GM23248 (cell line): ENCODE data around the gene PTCD2. TPM values are rescaled to one million over a fixed set of nuclear protein-coding genes. Genes with fewer than 3 reads are reported as not detected.

Experiments
- DNase-seq: peaks from one replicate; pipeline ENCODE4 v3.0.0-alpha.2; 2015
- H2AFZ ChIP-seq: fragments of 200-600 bp; sonication (generic); 2 replicates; pipeline ENCODE4 v1.6.1; 2016; ENCODE audit warnings: antibody characterized with exemption
- H3F3A ChIP-seq: fragments of 200-600 bp; sonication (generic); 2 replicates; pipeline ENCODE4 v1.6.1; 2016; ENCODE audit warnings: mild to moderate bottlenecking, antibody characterized with exemption, mixed run types; ENCODE audit not compliant: insufficient read depth
- H3K27ac ChIP-seq: fragments of 200-600 bp; sonication (generic); 2 replicates; pipeline ENCODE4 v1.5.1; 2016; ENCODE audit warnings: mild to moderate bottlenecking
- H3K27me3 ChIP-seq: fragments of 200-600 bp; sonication (generic); replicated peaks from 2 replicates; pipeline ENCODE4 v1.6.1; 2016; ENCODE audit warnings: mild to moderate bottlenecking; ENCODE audit not compliant: insufficient read depth
- H3K36me3 ChIP-seq: fragments of 200-600 bp; sonication (generic); 2 replicates; pipeline ENCODE4 v1.6.1; 2016; ENCODE audit warnings: low read depth, mild to moderate bottlenecking
- H3K4me1 ChIP-seq: fragments of 200-600 bp; sonication (generic); 2 replicates; pipeline ENCODE4 v1.6.1; 2016; ENCODE audit warnings: mild to moderate bottlenecking; ENCODE audit not compliant: insufficient read depth
- H3K4me2 ChIP-seq: fragments of 200-600 bp; sonication (generic); one replicate; pipeline ENCODE4 v1.6.1; 2016; ENCODE audit warnings: mild to moderate bottlenecking; ENCODE audit not compliant: unreplicated experiment
- H3K4me3 ChIP-seq: fragments of 200-600 bp; sonication (generic); 2 replicates; pipeline ENCODE4 v1.5.1; 2016; ENCODE audit warnings: mild to moderate bottlenecking
- H3K79me2 ChIP-seq: fragments of 200-600 bp; sonication (generic); 2 replicates; pipeline ENCODE4 v1.6.1; 2016; ENCODE audit warnings: mild to moderate bottlenecking; ENCODE audit not compliant: insufficient read depth
- H3K9ac ChIP-seq: fragments of 200-600 bp; sonication (generic); 2 replicates; pipeline ENCODE4 v1.6.1; 2016; ENCODE audit warnings: mild to moderate bottlenecking
- H3K9me2 ChIP-seq: fragments of 200-600 bp; sonication (generic); 2 replicates; pipeline ENCODE4 v1.6.1; 2016; ENCODE audit warnings: mixed run types, mild to moderate bottlenecking, moderate library complexity; ENCODE audit not compliant: insufficient read depth
- H3K9me3 ChIP-seq: fragments of 200-600 bp; sonication (generic); one replicate; pipeline ENCODE4 v1.6.1; 2017; ENCODE audit warnings: low read depth
- H4K20me1 ChIP-seq: fragments of 200-600 bp; sonication (generic); 2 replicates; pipeline ENCODE4 v1.6.0; 2016; ENCODE audit not compliant: insufficient read depth
- EZH2 ChIP-seq: fragments of 200-600 bp; sonication (generic); IDR thresholded peaks from 2 replicates; pipeline ENCODE4 v1.6.1; 2018; ENCODE audit warnings: antibody characterized with exemption, mild to moderate bottlenecking; ENCODE audit not compliant: insufficient read depth, poor library complexity, severe bottlenecking
- EZH2phosphoT487 ChIP-seq: fragments of 200-600 bp; sonication (generic); IDR thresholded peaks from 2 replicates; pipeline ENCODE4 v1.6.1; 2018; ENCODE audit warnings: antibody characterized with exemption, moderate library complexity, mild to moderate bottlenecking, low read depth; ENCODE audit not compliant: insufficient read depth
- WGBS, 2 experiments: methylation state at CpG; one replicate each; pipeline ENCODE4 v1.1.6; 2015 to 2017; ENCODE audit warnings: low lambda C conversion rate in 2 of 2, low coverage in 1 of 2; ENCODE audit errors: missing lambda C conversion rate in 2 of 2; 5-methylcytosine and 5-hydroxymethylcytosine counted together
- in situ Hi-C: fragments of 300-500 bp; cut with MboI; formaldehyde crosslinking; loops from 2 replicates; pipeline ENCODE4 v1.15.0; 2020
- polyA plus RNA-seq: library from polyadenylated mRNA; unstranded; fragments of >200 nt; fragmentation: Nextera tagmentation; extraction: Ambion mirVana; gene quantifications from 2 replicates; pipeline ENCODE4 v1.2.1, GENCODE V29; 2016
- total RNA-seq: library from RNA; depleted of rRNA; stranded (reverse); fragments of >200 nt; shearing (Covaris generic); gene quantifications from 2 replicates; pipeline ENCODE4 v1.2.3, GENCODE V29; 2014

The PTCD2 gene
- total and polyA plus RNA-seq, 2 experiments from 2014 or later: 11.1 to 15.5 TPM

DNA sequence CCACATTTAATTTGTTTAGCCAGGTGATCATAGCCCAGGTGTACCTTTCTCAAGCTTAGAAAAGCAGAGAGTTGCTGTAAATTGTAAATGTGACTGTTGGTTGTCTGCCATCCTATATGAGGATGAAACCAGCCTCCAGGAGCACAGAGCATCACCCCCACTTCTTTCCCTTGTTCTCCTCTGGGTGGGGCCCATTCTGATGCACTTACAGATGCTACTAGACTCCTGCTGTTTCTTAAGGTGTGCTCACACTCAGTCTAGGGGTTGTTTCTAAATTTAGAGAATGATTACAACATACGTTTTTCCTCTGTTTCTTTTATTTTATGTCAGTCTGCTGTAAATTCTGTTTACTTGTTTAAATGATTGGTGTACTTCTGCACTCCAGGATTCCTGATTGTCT is 10.5 kb downstream of the PTCD2 start:
- Histone ChIP-seq H4K20me1 (no peaks in the 10 kb centered on the region), H3F3A (peaks cover 16% of the 10 kb centered on the region), H3K9me3 (no peaks in the 10 kb centered on the region), H3K27me3 (no peaks in the 10 kb centered on the region), H3K27ac (no peak overlapping the region), H3K9me2 (no peaks in the 10 kb centered on the region), H3K79me2 (no peaks in the 10 kb centered on the region), H3K4me3 (no peak overlapping the region), H3K9ac (no peak overlapping the region), H2AFZ (no peak overlapping the region), H3K4me1 (peaks cover 22% of the 10 kb centered on the region), H3K36me3 (peaks cover 40% of the 10 kb centered on the region), H3K4me2 (no peak overlapping the region)
- 78 to 90% methylated on average over 1 of the region's 1 CpG for WGBS, 2 experiments
- DNase-seq: no peak
- in situ Hi-C loops: no loop called here
- TF ChIP-seq EZH2phosphoT487 (no peak), EZH2 (no peak)

DNA sequence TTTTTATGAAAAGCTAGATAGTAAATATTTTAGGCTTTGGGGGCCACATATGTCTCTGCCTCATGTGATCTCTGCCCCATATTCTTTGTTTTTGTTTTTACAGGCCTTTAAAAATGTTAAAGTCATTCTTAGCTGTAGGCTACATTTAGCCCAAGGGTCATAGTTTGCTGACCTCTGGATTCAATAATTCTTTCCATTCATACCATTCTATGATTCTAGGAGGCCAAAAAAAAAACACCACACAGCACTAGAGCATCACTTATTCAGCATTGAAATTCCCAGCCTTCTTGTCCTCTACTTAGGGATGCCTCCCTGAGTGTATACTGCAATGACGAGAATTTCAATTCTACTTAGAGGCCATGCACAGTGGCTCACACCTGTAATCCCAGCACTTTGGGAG is 17.0 kb downstream of the PTCD2 start:
- TF ChIP-seq EZH2phosphoT487: no peak
- no peak for TF ChIP-seq EZH2
- Histone ChIP-seq H3K27ac (no peak overlapping the region), H3K4me2 (no peak overlapping the region), H3K4me3 (no peak overlapping the region), H3K9me3 (no peaks in the 10 kb centered on the region), H2AFZ (no peak overlapping the region), H3K9me2 (no peaks in the 10 kb centered on the region), H3K9ac (no peak overlapping the region), H4K20me1 (no peaks in the 10 kb centered on the region), H3K27me3 (no peaks in the 10 kb centered on the region), H3F3A (no peaks in the 10 kb centered on the region), H3K36me3 (peaks cover 31% of the 10 kb centered on the region), H3K79me2 (no peaks in the 10 kb centered on the region), H3K4me1 (no peaks in the 10 kb centered on the region)
- WGBS, 2 experiments: 95 to 100% methylated on average over 1 of the region's 1 CpG
- in situ Hi-C loops: no loop called here
- no peak for DNase-seq

DNA sequence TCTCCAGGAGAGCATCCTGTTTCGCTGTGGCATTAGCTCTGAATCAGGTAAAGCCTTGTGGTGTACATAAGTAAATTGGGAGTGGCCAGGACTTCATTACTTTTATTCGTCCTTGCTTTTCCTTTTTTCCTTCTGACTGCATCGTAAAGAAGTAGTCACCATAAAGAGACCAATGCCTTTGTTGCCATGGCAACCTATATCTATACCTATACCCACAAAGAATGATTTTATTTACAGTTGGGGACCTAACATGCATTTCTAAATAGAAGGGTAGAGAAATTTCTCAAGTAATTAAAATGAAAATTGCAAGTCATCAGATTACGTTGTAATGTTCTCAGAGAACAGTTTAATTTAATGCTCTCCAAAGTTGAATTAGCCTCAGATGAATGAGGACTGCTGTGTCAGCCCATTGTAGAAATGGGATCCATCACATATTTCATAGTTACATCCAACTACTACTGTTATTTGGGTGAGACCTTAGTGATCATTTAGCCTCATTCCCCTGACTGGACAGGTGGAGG is 18.6 kb downstream of the PTCD2 start:
- no peaks in the 10 kb centered on the region for H3K9me2 ChIP-seq
- no peaks in the 10 kb centered on the region for H3K9me3 ChIP-seq
- no peak overlapping the region for H2AFZ ChIP-seq
- no peaks in the 10 kb centered on the region for H3F3A ChIP-seq
- TF ChIP-seq EZH2phosphoT487: no peak
- no peak overlapping the region for H3K9ac ChIP-seq
- no peaks in the 10 kb centered on the region for H3K4me1 ChIP-seq
- 93 to 94% methylated on average over 4 of the region's 4 CpGs for WGBS, 2 experiments
- in situ Hi-C loops: no loop called here
- H3K4me2 ChIP-seq: no peak overlapping the region
- no peaks in the 10 kb centered on the region for H3K79me2 ChIP-seq
- DNase-seq: no peak
- peaks cover 39% of the 10 kb centered on the region for H3K36me3 ChIP-seq
- H4K20me1 ChIP-seq: no peaks in the 10 kb centered on the region
- no peak overlapping the region for H3K27ac ChIP-seq
- no peaks in the 10 kb centered on the region for H3K27me3 ChIP-seq
- H3K4me3 ChIP-seq: no peak overlapping the region

DNA sequence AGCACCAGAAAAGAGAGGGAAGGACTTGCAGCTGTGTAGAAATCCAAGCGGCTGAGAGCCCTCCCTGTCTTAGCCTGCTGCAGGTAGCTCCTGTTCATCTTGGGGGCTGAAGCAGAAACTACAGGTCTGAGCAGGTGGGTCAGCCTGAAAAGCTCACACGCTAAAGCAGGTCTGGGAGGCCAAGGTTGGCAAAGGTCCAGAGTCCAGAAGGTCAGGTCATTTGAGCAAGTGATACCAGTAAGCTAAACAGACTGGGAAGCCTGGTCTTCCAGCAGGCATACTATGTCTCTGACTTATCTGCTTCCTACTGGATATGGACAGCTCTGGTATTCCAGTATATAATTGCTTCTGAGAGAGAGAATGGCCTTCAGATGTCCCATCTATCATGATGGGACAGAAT is 26.2 kb downstream of the PTCD2 start:
- Histone ChIP-seq H3K27me3 (no peaks in the 10 kb centered on the region), H3K9me2 (no peaks in the 10 kb centered on the region), H3K4me1 (peaks cover 17% of the 10 kb centered on the region), H3K4me3 (no peak overlapping the region), H3K4me2 (no peak overlapping the region), H3K36me3 (peaks cover 14% of the 10 kb centered on the region; the same call in 1 of the 2 replicates), H3K27ac (peak overlapping the region; percentile 86; the same call in 1 of the 2 replicates), H3K9ac (no peak overlapping the region), H3K9me3 (no peaks in the 10 kb centered on the region), H3K79me2 (no peaks in the 10 kb centered on the region), H3F3A (peaks cover 27% of the 10 kb centered on the region), H2AFZ (no peak overlapping the region), H4K20me1 (no peaks in the 10 kb centered on the region)
- DNase-seq: no peak
- WGBS, 2 experiments: 100% methylated on average over 2 of the region's 2 CpGs
- in situ Hi-C loops: no loop called here
- no peak for TF ChIP-seq EZH2
- TF ChIP-seq EZH2phosphoT487: no peak
